Activated CD4-positive, alpha-beta T cell treated with anti-CD3 and anti-CD28 coated beads, Interleukin-2, Interleukin-4, amounts not matched to agents 100 ng/mL and 50 ng/mL, durations not matched to agents 16 hours and 8 hours (primary cell): ENCODE results near the gene ZMPSTE24.
"Not testable (repeated sequence)": the region's sequence is repeated elsewhere in the genome, so short reads cannot be mapped to it uniquely, and the experiment has no call there.

Source experiments
- DNase-seq: peaks from one replicate; pipeline ENCODE4 v3.0.0-alpha.2; 2020; ENCODE audit warnings: low spot score

ZMPSTE24 gene

GRCh38 chr1:40257688-40258444, at the start of gene ZMPSTE24:
ZMPSTE24 (plus strand) TSS chr1:40258236; CDS start chr1:40258272, 36 bp downstream.
- peak; percentile 98 for DNase-seq

- DNase-seq, result no peak
Measured at GRCh38 chr1:40210511-40211204, 47.4 kb upstream of the ZMPSTE24 start.

GRCh38 chr1:40218333-40218732, 39.7 kb upstream of the ZMPSTE24 start:
- DNase-seq, result no peak

GRCh38 chr1:40221471-40221905, 36.5 kb upstream of the ZMPSTE24 start:
- DNase-seq, result not testable (repeated sequence)

- no peak for DNase-seq
Measured at GRCh38 chr1:40221977-40222772, 35.9 kb upstream of the ZMPSTE24 start.

GRCh38 chr1:40224040-40224439, 34.0 kb upstream of the ZMPSTE24 start:
- peak; percentile 76 for DNase-seq

- DNase-seq, result no peak
Measured at GRCh38 chr1:40226192-40226591, 31.8 kb upstream of the ZMPSTE24 start.

- DNase-seq, result peak; percentile 88
Measured at GRCh38 chr1:40232444-40232843, 25.6 kb upstream of the ZMPSTE24 start.

GRCh38 chr1:40239626-40240025, 18.4 kb upstream of the ZMPSTE24 start:
- no peak for DNase-seq

- DNase-seq, result no peak
Measured at GRCh38 chr1:40240390-40240789, 17.6 kb upstream of the ZMPSTE24 start.

GRCh38 chr1:40241362-40241761, 16.7 kb upstream of the ZMPSTE24 start:
- DNase-seq, result peak; percentile 20

- no peak for DNase-seq
Measured at GRCh38 chr1:40243351-40243750, 14.7 kb upstream of the ZMPSTE24 start.

GRCh38 chr1:40244138-40244744, 13.8 kb upstream of the ZMPSTE24 start:
- no peak for DNase-seq

- no peak for DNase-seq
Measured at GRCh38 chr1:40245686-40246085, 12.3 kb upstream of the ZMPSTE24 start.

GRCh38 chr1:40247655-40248054, 10.4 kb upstream of the ZMPSTE24 start, which contains the start of gene TMCO2:
TMCO2 (plus strand) TSS chr1:40247937; CDS start chr1:40247994, 57 bp downstream.
- DNase-seq, result no peak

GRCh38 chr1:40248412-40248811, 9.6 kb upstream of the ZMPSTE24 start:
- no peak for DNase-seq

GRCh38 chr1:40251456-40251855, 6.6 kb upstream of the ZMPSTE24 start:
- no peak for DNase-seq

GRCh38 chr1:40252601-40253000, 5.4 kb upstream of the ZMPSTE24 start:
- no peak for DNase-seq

GRCh38 chr1:40255231-40255630, 2.8 kb upstream of the ZMPSTE24 start:
- no peak for DNase-seq

GRCh38 chr1:40256401-40257084, 1.5 kb upstream of the ZMPSTE24 start:
- no peak for DNase-seq

GRCh38 chr1:40257313-40257687, 736 bp upstream of the ZMPSTE24 start:
- no peak for DNase-seq

- no peak for DNase-seq
Measured at GRCh38 chr1:40258445-40258769, 371 bp downstream of the ZMPSTE24 start.
